ENCODE measurements around the gene SAMD10.
"Not testable (repeated sequence)": the region's sequence is repeated elsewhere in the genome, so short reads cannot be mapped to it uniquely, and the experiment has no call there.

Gene SAMD10

DNA sequence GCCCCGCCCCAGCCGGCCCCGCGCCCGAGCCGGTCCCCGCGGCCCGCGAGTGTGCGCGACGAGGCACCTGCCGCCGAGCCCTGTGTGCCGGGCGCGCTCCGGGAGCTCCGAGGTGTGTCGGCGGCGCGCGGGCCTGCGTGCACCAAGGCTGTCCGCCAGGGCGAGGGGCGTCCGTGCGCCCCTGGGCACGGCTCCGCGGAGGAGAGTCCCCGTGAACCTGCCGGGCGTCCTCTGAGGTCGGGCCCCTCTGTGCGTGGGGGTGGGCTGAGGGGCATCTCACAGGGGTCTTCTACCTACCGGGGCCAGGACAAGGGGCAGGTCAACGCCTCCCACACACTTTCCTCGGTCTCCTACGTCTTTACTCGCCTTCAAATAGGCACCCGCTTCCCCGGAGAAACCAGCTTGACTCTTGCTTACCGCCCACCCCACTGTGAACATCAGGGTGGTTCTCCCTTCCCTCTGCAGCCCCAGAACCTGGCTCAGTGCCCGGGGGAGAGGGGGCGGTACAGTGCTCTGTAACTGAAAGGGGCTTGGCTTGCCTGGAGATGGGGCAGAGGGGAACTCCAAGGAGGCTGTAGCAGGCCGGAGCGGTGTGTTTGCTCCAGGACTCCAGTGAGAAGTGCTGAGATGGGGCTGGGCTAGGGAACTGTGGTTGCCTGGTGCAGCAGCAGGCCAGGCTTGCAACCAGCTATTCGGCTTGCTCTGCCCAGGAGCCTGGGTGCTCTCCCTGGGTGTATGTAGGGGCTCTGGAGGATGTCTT is at the start of gene SAMD10:
SAMD10 (minus strand) TSS at position 86 of the 760 bp plus-strand sequence. CDS start 175 bp downstream, outside the sequence.
- DNase-seq: no peak

DNA sequence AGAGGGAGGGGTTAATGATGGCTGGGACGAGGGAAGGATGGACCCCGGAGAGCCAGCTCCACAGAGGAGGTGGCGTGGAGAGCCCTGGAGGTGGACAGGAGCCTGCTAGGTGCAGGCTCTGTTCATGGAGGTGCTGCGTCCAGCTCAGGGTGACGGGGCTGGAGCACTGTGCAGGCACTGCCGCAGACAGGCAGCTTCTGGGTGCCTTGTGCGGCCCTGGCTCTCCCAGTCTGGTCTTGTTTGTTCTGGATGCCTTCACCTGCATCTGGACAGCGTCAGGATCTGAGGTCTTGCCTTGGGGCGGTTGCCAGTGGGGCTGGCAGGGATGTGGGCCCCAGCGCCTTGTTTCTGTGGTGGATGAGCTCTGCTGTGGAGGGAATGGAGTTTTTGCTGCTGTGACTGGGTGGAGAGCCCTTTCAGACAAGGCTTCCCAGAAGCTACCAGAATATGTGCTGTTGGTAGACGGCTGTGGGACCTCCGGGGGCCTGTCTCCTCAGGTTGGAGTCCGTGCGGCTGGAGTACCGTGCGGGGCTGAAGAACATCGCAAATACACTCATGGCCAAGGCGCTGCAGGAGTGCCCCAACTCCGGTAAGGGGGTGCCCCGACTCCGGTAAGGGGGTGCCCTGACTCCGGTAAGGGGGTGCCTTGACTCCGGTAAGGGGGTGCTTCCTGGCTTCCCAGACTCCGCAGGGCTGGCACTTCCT is 48.7 kb upstream of the SAMD10 start:
- no peak for DNase-seq

DNA sequence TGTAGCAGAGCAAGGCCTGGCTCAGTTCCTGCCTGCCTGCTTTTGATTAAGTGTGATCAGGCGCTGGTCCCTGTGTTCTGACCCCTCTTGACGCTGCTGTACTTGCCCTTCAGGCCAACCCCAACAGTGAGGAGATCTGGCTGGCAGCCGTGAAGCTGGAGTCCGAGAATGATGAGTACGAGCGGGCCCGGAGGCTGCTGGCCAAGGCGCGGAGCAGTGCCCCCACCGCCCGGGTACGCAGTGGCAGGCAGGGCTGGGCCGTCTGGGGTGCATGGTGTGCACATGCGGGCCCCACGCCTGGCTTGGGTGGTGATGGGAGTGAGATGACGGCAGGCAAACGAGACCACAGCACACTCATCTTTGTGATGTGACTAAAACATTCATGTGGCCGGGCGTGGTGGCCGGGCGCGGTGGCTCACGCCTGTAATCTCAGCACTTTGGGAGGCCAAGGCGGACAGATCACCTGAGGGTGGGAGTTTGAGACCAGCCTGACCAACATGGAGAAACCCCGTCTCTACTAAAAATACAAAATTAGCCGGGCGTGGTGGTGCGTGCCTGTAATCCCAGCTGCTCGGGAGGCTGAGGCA is 46.5 kb upstream of the SAMD10 start:
- no peak for DNase-seq

- DNase-seq: no peak
Observed at GRCh38 chr20:64025101-64025825, 45.8 kb upstream of the SAMD10 start.

DNA sequence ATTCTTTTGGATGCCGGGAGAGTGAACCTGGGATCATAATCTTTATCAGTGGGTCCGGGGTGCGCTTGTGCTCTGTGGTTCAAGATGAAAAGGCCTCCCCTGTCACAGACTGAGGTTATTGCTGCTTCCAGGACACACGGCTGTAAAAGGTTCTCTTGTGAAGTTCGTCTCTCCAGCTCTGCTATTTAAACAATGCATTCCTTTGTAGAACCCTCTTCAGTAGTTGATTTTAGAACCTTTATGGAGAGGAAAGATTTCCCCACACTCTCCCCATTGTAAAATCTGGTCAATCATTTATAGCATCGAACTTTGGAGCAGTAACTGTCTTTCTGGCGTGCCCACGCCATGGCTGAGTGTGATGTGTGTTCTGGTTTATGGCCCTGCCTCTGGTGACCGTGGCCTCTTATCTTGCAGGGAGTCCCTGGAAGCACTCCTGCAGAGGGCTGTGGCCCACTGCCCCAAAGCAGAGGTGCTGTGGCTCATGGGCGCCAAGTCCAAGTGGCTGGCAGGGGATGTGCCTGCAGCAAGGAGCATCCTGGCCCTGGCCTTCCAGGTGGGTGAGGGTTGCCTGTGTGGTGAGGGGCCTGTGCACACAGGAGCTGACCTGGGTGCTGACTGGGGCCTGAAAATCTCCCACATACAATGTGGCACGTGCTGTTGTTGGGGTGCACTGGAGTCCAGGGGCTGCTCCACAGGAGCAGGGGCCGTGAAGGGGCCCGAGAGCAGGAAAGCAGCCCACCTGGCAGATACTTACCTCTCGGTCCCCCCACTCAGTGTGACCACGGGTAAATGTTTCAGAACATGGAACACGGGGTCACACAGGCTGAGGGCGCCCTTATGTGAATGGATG is 44.9 kb upstream of the SAMD10 start:
- DNase-seq: no peak

DNA sequence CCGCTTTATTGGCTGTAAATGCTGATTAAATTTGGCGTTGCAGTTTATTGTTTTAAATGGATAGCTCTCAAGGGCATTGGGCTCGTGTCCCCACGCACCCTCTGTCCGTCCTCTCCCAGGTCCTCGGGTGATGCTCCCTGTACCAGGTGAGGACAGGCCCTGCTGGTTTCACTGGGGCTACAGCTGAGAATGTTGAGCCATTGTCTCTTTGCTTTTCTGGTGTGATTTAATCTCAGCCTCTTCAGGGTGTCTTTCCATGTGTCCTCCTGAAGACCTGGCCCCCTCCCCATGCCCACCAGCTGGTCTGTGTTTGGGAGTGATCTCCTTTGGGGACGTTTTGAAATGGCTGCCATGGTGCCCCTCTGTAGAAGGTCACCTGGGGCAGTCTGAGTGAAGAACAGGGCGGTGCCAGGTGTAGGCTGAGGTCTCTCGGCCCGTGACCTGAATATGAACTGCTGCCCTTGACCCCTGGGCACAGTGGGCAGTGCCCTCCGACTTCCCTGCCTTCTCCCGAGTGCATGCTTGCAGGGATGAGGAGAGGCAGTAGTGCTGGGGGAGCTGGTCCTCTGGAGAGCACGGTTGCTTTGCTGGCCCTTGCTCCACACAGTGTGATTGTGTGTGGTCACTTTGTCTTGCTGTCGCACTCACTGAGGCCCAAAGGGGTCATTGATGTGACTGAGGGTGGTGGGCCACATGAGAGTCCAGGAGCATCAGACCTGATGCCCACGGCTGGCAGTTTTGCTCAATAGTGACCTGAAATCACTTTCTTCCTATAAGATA is 44.1 kb upstream of the SAMD10 start:
- DNase-seq: no peak

- no peak for DNase-seq
Observed at GRCh38 chr20:64022671-64023360, 43.4 kb upstream of the SAMD10 start.

GRCh38 chr20:64021124-64021975 is 41.9 kb upstream of the SAMD10 start:
- DNase-seq: no peak

DNA sequence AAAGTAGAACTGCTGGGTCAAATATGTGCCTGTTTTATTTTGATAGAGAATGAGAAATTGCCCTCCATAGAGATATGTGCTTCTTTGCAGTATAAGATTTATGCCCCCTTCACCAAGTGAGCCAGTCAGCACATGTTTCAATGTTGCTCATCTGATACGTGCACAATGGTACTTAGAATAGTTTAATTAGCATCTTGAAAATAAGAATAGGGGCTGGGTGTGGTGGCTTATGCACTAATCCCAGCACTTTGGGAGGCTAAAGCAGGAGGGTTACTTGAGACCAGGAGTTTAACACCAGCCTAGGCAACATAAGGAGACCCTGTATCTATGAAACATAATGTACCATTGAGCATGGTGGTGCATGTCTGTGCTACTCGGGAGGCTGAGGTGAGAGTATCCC is 36.2 kb upstream of the SAMD10 start:
- no peak for DNase-seq

DNA sequence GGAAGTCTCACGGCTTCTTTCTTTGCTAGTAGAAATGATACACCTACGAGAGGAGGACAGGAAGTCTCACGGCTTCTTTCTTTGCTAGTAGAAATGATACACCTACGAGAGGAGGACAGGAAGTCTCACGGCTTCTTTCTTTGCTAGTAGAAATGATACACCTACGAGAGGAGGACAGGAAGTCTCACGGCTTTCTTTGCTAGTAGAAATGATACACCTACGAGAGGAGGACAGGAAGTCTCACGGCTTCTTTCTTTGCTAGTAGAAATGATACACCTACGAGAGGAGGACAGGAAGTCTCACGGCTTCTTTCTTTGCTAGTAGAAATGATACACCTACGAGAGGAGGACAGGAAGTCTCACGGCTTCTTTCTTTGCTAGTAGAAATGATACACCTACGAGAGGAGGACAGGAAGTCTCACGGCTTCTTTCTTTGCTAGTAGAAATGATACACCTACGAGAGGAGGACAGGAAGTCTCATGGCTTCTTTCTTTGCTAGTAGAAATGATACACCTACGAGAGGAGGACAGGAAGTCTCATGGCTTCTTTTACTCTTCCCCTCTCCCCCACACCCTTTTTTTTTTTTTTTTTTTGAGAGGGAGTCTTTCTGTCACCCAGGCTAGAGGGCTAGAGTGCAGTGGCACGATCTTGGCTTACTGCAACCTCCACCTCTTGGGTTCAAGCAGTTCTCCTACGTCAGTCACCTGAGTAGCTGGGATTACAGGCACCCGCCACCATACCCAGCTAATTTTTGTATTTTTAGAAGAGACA is 33.1 kb upstream of the SAMD10 start:
- DNase-seq: not testable (repeated sequence)

- no peak for DNase-seq
Observed at GRCh38 chr20:64011366-64011779, 31.9 kb upstream of the SAMD10 start.

DNA sequence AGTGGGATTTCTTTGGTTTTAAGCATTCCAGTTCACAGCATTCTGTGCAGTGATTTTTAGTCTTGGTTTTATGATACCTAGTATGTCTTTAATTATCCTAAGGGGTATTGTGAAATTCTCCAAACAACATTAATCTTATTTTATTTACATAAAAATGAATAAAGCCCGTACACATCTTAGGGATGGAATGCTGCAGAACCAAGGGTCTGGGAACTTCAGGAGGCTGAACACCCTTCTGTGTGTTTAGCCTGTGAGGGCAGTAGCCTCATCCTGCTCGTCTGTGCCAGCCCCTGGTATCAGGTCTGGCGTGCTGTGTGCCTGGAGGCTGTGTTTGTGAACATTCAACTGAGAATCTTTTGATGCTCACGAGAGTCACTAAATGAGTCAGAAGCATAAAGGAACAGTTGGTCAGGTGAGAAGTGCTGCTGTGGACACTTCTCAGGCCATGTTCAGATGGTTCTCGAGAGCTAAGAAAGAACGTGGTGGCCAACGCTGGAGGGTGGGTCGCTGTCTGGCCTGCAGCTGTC is 31.3 kb upstream of the SAMD10 start:
- DNase-seq: no peak

GRCh38 chr20:64009811-64010387 is 30.5 kb upstream of the SAMD10 start:
- no peak for DNase-seq

DNA sequence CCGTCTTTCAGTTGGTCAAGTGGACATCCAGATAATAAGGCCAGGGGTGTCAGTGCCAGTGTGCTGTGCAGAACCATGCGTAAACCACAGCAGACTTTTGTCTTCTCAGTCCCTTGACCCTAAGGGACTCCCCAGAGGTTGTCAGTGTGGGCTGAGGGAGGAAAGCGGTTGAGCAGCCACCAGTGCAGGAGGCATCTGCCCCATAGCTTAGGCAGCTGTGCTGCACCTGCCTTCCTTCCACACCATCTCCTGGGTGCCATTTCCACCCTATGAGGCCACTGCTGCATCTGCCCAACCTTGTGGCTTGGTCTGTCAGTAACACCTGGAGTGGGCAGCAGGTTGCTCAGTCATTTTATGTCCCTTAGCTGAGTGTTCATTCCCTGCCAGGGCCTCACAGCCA is 27.5 kb upstream of the SAMD10 start:
- DNase-seq: no peak

GRCh38 chr20:64006490-64006889 is 27.0 kb upstream of the SAMD10 start:
- no peak for DNase-seq

DNA sequence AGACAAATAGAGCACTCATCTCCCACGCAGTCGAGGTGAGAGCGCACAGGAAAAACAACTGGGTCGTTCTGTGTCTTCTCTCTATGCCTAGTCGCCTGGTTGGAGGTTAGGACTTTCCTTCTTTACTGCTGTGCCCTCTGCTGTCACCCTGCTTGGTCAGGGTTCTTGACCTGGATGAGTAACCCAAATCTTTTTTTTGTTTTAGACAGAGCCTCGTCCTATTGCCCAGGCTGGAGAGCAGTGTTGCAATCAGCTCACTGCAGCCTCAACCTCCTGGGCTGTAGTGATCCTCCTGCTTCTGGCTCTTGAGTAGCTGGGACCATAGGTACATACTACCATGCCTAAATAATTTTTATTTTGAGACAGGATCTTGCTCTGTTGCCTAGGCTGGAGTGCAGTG is 26.0 kb upstream of the SAMD10 start:
- DNase-seq: no peak

- DNase-seq: no peak
Observed at GRCh38 chr20:64003960-64004725, 24.7 kb upstream of the SAMD10 start.

GRCh38 chr20:64001607-64002011 is 22.2 kb upstream of the SAMD10 start:
- DNase-seq: no peak
